ENCODE measurements around the gene C1QB.
"Not testable (repeated sequence)": the region's sequence is repeated elsewhere in the genome, so short reads cannot be mapped to it uniquely, and the experiment has no call there.

The C1QB gene

DNA sequence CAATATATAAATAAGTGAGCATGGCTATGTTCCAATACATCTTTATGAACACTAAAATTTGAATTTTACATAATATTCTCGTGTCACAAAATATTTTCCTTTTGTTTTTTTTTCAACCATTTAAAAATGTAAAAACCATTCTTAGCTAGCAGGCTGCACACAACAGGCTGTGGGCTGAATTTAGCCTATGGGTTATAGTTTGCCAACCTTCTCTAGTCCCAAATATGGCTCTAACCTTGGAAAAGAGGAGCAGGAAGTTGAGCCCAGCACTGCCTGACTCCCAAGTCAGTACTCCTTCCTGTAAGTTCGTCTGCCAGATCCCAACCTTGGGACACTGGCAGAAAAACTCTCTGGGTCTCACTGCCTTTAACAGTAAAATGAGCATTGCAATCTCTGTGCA is 13.4 kb downstream of the C1QB start:
- DNase-seq: no peak

DNA sequence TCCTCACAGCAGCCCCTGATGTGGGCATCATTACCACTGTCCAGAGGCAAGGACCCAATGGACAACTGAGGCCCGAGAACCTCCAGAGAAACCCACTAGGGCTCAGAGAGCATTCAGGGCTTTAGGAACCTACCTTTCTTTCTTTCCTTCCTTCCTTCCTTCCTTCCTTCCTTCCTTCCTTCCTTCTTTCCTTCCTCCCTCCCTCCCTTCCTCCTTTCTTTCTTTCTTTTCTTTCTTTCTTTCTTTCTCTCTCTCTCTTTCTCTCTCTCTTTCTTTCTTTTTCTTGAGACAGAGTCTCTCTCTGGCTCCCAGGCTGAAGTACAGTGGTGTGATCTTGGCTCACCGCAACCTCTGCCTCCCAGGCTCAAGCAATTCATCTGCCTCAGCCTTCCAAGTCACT is 15.8 kb downstream of the C1QB start:
- not testable (repeated sequence) for DNase-seq

DNA sequence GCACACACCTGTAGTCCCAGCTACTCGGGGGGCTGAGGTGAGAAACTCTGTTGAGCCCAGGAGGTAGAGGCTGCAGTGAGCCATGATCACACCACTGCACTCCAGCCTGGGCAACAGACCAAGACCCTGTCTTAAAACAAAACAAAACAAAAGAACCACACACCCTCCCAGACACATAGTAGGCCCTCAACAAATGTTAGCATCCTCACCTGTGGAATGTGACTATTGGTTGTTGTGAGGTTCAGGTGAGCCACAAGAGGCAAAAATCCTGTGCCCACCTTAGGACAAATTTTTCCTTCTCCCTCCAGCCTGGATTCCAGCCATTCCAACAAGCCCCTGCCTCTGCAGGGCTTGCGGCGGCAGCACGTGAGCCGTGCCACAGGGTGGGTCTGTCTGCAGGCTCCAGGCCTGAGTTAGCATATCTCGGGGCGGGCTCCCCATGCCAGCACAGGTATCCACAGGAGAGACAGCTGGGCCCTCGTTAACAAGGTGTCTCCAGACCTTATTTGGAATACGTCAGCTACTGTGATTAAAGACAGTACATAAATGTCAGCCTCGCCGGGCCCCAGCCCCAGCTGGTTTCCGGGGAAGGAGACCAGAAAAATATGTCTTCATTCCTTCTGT is 17.4 kb downstream of the C1QB start:
- no peak for DNase-seq

DNA sequence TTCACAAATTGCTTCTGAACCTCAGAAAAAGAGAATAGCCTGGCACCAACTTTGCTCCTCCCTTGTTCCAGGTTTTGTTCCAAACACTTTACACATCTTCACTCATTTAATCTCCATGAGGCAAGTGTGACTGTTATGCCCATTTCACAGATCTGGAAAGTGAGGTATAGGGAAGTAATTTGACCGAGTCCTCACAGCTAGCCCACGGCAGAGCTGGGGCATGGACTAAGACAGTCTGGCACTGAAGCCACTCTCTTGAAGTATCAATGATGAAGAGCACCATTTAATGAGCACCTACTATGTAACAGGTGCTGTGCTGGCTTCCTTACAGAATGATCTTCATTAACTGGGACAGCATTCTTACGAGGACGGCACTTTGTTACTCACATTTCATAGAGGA is 19.0 kb downstream of the C1QB start:
- DNase-seq: no peak

DNA sequence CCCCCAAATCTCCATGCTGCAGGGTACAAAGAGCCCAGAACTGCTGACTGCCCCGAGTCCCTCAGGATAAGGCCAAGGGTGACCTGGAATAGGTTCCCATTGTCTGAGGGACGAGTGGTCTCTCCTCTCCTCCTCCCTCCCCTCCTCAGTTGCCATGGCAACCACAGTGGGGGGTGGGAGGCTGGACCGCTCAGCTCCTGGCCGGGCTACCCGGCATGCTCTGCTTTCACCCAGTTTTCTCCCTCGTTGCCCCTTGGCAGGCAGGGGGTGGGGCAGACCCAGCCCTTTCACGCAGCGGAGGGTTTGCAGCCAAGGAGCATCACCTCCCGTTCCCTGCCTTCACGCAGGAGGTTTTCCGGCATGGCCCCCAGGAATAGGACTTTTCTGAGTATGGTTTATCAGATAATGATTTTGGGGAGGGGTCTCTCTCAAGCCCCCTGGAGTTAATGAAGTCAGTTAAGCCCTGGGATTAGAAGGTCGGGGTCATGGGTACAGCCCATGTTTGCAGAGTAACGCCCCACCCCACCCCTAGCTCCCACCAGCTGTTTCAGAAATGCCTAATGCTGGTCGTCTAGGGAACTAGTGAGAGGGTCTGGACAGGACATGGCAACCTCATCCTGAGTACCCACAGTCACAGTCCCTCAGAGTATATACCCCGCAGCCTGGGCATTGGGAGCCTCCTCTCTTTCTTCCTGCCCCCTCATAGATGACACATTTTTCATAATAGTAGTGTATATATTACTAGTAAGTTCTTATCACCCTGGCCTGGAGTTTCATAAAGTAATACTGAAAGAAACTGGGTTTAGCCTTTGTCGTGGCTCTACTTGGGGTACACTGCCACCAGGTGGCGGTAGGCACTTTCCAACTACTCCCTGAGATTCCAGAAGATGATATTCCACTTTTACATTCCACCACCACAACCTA is 20.7 kb downstream of the C1QB start:
- no peak for DNase-seq

DNA sequence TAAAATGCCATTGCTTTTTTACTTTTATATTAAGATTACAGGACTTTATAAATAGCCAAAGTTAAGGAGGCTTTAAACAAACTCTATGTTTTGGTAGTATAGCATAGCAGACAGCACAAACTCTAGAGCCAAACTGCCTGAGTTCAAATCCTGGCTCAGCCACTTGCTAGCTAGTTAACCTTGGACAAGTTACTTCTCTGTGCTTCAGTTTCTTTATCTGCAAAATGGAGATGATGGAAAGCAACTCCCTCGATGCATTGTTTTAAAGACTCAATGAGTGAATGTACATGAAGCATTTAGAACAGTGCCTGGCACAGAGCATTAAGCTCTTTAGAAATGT is 21.3 kb downstream of the C1QB start:
- no peak for DNase-seq

DNA sequence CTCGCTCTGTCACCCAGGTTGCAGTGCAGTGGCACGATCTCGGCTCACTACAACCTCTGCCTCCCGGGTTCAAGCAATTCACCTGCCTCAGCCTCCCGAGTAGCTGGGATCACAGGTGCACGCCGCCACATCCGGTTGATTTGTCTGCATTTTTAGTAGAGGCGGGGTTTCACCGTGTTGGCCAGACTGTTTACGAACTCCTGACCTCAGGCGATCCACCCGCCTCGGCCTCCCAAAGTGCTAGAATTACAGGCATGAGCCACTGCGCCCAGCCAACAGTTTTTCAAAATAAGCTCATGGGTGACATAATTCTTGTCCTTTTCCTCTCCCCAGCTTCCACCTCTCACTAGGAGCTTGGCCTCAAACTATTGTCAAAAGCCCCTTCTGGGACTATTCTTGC is 23.1 kb downstream of the C1QB start:
- DNase-seq: not testable (repeated sequence)

DNA sequence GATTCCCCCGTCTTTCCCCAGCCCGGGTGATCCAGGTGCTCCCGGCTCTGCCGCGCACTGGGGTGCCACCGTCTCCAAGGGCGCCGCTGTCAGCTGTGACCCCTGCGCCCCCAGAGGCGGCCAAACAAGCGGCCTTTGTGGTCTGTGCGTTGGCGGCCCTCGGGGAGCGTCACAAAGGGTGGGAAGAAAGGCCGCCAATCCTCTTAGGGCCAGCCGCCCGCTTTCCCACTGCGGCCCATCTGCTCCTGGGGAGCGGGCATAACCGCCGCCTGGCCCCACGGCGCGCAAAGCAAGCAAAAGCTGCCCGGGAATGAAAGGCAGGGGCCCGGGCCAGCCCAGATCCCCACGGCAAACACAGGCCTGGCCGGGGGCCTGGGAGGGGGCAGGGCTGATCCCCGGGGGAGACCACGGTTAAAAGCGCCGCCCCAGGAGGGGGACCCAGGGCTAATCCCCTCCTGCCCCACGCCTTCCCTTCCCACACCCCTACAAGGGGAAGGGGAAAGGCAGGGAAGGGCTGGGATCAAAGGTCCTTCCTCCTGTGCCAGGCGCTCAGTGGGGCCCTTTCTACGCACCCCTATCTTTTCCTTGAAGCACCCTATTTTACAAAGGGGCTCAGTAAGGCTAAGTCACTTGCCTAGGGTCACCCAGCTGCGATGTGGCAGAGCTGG is 24.0 kb downstream of the C1QB start:
- DNase-seq: no peak

DNA sequence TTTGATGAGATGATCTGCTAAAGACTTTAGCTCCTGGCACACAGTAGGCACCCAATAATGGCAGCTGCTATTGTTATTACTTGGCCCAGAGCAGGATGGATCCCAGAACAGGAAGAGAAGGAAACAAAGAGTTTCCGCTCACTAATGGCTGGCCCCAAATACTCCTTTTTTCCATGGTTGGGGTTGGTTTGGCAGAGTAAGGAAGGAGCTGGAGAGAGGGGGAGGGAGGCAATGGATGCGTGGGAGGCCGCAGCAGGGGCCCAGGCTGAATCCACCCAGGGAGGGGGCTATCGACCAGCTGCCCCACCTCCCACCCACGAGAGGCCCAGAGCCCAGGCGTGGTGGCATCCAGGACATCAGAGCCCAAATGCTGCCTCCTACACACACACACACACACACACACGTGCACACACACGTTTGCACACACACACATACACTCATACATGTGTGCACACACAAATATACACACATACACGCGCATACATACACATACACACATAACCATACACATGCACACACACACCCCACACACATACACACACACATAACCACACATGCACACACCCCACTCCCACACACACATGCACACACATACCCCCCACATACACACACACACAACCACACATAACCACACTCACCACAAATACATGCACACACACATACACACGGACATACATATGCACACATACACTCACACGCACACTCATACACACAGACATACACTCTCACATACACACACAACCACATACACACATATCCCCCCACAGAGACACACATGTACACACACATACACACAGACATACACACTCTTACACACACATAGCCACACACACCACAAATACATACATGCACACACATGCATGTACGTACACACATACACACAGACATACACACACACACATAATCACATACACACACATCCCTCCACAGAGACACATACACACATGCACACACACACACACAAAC is 25.2 kb downstream of the C1QB start:
- no peak for DNase-seq

DNA sequence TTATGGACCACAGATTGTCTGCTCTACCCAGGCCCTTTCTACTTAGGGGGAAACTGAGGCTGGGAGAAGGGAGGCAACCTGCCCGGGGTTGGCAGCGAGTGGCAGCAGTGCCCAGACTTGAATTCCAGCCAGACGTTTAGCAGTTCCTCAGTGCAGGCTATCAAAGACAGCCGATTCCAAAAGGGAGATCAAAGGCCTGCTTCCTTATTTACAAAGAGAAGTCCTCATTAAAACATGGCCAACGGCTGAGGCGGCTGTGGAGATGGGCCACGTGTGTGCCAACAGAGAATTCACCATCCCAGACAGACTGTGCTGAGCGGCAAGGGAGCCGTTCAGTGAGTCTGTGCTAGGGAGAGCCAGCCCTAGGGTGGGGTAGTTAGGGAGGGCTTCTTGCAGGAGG is 27.7 kb downstream of the C1QB start:
- DNase-seq: no peak

DNA sequence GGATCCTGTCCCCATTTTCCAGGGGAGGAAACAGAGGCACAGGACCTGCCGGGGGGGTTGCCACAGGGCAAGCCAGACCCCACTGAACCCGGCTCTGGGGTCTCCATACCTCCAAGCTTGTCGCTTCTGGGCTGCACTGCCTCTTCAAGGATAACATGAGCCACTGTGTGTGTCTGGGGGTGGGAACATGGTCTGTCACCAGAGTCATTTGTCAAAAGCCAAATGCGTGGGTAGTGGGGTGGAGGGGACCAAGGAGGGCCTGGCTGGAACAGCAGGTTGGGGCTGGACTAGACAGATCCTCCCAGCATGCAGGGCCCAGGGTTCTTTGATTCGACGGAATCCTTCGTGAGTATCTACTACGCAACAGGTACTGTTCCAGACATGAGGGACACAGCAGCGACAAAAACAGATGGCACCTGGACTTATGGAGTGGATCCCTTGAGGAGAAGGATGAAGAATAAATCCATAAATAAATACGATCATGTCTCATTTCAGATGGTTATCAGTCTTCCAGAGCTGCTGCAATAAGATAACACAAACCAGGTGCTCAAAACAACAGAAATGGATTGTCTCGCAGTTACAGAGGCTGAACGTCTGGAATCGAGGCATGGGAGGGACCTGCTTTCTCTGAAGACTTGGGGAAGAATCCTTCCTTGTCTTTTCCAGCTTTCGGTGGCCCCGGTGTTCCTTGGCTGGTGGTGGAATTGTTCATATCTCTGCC is 28.7 kb downstream of the C1QB start:
- no peak for DNase-seq

DNA sequence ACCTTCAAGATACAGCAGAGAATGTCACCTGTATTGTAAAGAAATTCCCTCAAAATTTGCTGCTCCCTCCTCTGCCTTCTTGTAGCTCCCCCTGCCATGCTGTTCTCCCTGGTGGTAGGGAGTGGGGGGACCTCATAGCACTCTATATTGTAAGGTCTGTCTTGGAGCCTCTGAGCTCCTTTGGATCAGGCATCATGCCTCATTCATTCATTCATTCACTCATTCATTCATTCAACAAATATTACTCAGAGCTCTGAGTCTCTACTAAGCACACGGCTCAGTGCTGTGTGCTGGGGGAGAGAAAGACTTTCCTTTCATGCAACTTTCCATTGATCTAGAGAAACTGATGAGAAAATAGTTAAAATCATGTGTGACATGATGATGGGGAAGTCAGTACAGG is 30.5 kb downstream of the C1QB start:
- DNase-seq: no peak

DNA sequence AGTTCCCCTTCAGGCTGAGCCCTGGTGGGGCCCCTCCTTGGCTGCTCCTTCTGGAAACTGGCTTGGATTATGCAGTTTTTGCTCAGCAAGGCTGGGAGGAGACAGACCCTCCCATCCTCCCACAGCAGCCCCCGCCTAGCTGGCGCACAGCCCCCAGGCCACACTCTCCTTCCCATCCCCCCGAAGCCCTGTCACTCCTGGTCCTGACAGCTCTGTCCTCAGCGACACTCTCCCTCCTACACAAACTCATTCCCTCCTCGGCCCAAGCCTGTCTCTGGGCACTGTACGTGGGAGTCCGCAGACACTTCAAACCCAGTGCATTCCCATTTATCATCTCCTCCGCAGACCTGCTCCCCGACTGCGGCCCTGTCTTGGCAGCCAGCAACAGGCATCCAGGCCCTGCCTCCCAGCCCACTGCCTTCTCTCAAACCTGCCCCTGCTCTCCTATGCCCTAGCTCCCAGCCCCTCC is 32.6 kb downstream of the C1QB start:
- no peak for DNase-seq

DNA sequence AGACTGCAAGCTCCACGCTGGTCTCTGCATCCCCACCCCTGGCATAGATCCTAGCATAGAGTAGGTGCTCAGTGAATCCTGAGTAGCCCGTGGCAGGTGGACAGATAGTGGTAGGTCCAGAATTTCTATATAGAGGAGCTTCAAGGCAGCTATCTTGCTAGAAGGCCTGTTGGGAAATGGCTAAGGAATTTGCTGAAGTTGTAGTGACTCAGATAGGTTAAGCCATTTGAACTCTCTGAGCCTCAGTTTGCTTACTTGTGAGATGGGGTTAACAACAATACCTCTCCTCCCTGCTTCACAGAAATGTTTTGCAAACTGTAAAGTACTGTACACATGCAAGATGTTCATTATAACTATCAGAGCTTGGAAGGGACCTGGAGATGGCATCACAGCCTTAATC is 34.2 kb downstream of the C1QB start:
- DNase-seq: no peak

DNA sequence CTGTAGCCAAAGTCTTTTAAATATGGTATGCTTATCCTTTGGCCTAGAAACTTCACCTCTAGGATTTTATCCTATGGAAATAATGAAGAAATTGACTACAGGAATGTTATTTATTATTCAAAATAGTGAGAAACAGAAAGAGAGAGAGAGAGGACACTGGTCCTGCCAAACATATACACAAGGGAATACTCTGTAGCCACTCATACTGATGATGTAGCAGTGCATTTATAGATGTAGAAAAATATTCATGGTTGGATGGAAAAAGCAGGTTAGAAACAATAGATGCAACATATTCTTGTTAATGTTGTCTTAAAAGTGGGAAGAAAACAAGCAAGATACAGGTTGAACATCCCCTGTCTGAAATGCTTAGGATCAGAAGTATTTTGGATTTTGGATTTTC is 35.4 kb downstream of the C1QB start:
- DNase-seq: no peak

DNA sequence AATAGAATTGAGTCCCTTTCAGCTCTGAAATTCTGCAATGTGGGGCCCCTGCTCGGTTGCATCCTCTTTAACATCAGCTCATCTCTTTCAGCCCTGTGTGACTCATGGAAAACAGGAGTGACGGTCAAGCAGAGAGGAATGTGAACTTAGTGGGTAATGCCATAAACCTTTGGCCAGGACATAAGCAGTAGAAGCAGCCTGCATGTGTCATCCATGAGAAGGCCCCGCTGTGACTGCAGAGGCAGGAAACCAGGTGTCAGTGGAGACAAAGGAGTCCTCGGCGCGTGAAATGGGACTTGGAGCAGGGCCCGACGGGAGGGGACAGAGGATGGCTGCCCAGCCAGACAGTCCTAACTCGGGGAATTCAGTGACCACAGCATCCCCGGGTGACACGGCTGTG is 36.5 kb downstream of the C1QB start:
- DNase-seq: no peak

DNA sequence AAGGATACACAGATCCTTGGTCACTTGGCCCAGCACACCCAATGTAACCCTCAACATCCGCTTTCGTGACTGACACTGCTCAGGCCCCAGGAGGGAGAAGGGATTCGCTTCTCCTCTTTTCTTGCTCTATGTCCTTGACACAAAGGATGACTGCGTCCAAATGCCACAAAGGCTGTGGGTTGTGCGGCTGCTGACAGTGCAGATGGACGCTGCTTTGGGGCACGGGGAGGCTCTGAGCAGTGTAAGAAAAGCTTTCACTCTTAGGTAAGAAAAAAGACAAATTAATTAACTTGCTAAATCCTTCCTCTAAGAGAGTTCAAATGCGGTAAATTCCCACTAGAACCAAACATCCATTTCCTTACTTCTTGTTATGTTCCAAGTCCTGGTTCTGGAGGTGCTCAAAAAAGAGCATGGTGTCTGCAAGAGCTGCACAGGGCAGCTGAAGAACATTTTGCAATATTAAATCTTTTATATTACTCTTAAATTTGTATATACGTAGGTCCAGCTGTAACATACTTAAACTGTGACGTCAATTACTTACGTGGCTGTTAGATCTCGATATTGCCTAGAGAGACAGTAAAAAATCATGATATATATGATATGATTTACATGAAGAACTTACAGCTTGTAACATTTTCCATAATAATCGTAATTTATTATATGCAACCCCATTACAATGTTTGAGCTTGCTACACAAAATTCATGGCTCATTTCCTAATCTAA is 38.2 kb downstream of the C1QB start:
- no peak for DNase-seq

DNA sequence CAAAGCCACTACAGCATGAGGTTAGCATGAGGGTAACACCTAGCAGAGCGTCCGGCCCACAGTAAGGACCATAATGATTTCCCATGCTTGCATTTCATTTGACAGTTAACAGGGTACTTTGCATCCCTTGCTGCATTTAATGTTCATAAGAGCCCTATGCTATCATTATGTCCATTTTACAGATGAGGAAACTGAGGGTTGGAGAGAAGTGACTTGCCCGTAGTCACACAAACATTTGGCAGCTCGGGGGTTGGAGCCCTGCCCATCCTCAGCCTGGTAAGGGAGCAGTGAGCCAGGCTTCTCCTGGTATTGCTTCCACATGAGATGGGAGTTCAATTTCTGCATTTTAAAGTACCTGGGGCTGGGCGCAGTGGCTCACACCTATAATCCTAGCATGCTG is 41.1 kb downstream of the C1QB start:
- DNase-seq: no peak

DNA sequence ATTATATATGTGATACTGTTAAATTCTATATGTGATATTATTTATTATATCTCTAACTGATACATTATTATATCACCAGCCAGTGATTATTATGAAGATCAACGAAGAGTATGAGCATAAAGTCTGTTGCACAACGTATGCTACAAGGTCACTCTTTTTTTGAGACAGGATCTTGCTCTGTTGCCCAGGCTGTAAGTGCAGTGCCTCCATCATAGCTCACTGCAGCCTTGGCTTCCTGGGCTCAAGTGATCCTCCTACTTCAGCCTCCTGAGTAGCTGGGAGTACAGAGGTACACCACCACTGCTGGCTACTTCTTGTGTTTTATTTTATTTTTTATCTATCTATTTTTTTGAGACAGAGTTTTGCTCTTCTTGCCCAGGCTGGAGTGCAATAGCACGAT is 43.6 kb downstream of the C1QB start:
- DNase-seq: no peak

DNA sequence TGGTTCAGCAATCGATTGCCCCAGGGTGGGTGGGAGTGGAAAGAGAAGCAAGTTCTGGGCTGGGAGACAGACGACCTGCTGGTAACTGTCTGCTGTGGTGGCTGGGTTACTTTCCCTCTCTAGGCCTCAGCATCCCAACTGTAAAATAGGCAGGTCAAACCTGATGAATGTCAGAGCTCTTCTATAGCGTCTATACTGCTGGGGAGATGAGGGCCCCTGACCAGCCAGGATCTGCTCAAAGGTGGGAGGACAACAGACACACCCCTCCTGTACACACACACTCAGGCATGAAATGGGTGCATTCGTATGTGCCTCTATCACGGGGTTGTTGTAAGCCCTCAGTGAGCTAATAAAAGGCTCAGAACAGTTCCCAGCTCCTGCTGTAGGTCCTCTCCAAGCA is 44.9 kb downstream of the C1QB start:
- no peak for DNase-seq
